Fibroblast of the aortic adventitia (primary cell): ENCODE measurements around the gene FNDC3A. TPM values are rescaled to one million over a fixed set of nuclear protein-coding genes. Genes with fewer than 3 reads are reported as not detected.

ENCODE experiments used
- DNase-seq: peaks from one replicate; pipeline ENCODE4 v3.0.0-alpha.2; 2010; ENCODE audit warnings: low read depth
- H3K4me3 ChIP-seq: 2 replicates; pipeline ENCODE4 v1.5.1; 2011; ENCODE audit warnings: low read depth, mild to moderate bottlenecking, control low read depth, low read length, moderate library complexity
- total RNA-seq: library from RNA; depleted of rRNA; stranded (reverse); fragments of >200 nt; gene quantifications from 2 replicates; pipeline ENCODE4 v1.2.3, GENCODE V29; 2012; ENCODE audit warnings: low replicate concordance
- TF ChIP-seq, protein P1 (sequence below): IDR thresholded peaks from 2 replicates; pipeline ENCODE4 v1.5.1; 2011; ENCODE audit warnings: mild to moderate bottlenecking, low read length, control low read depth, inconsistent platforms; ENCODE audit not compliant: insufficient read depth

Gene FNDC3A
- total RNA-seq, 1 donor, result 71.6 TPM

DNA sequence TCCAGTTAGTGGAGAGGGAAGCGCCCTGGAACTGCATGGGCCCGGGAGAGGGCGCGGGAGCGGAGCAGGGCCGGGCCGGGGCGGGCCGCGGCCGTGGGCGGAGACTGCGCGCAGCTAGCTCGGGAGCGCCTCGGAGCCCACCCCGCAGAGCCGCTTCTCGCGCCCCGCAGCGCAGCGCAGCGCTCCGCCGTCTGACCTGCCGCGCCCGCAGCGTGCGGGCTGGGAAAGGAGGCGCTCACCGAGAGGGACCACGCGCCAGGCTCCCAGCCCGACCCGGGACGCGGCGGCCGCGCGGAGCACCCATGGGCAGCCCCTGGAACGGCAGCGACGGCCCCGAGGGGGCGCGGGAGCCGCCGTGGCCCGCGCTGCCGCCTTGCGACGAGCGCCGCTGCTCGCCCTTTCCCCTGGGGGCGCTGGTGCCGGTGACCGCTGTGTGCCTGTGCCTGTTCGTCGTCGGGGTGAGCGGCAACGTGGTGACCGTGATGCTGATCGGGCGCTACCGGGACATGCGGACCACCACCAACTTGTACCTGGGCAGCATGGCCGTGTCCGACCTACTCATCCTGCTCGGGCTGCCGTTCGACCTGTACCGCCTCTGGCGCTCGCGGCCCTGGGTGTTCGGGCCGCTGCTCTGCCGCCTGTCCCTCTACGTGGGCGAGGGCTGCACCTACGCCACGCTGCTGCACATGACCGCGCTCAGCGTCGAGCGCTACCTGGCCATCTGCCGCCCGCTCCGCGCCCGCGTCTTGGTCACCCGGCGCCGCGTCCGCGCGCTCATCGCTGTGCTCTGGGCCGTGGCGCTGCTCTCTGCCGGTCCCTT is 244.5 kb downstream of the FNDC3A start, which contains the start of gene MLNR:
TSS of gene MLNR (plus strand) at position 303 of the 820 bp plus-strand sequence. CDS start at position 303, 0 bp downstream.
- no peak for DNase-seq
- TF ChIP-seq, protein P1, sequence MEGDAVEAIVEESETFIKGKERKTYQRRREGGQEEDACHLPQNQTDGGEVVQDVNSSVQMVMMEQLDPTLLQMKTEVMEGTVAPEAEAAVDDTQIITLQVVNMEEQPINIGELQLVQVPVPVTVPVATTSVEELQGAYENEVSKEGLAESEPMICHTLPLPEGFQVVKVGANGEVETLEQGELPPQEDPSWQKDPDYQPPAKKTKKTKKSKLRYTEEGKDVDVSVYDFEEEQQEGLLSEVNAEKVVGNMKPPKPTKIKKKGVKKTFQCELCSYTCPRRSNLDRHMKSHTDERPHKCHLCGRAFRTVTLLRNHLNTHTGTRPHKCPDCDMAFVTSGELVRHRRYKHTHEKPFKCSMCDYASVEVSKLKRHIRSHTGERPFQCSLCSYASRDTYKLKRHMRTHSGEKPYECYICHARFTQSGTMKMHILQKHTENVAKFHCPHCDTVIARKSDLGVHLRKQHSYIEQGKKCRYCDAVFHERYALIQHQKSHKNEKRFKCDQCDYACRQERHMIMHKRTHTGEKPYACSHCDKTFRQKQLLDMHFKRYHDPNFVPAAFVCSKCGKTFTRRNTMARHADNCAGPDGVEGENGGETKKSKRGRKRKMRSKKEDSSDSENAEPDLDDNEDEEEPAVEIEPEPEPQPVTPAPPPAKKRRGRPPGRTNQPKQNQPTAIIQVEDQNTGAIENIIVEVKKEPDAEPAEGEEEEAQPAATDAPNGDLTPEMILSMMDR, result no peak
- H3K4me3 ChIP-seq, result peak within 1 kb of the TSS; percentile 17

DNA sequence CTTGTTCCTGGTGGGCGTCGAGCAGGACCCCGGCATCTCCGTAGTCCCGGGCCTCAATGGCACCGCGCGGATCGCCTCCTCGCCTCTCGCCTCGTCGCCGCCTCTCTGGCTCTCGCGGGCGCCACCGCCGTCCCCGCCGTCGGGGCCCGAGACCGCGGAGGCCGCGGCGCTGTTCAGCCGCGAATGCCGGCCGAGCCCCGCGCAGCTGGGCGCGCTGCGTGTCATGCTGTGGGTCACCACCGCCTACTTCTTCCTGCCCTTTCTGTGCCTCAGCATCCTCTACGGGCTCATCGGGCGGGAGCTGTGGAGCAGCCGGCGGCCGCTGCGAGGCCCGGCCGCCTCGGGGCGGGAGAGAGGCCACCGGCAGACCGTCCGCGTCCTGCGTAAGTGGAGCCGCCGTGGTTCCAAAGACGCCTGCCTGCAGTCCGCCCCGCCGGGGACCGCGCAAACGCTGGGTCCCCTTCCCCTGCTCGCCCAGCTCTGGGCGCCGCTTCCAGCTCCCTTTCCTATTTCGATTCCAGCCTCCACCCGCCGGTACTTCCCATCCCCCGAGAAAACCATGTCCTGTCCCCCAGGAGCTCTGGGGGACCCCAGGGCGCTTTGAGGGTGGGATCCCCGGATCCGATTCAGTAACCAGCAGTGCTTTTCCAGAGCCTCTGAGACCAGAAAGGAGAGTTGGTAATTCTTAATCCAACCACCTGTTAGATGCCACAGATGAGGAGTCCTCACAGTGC is 245.3 kb downstream of the FNDC3A start:
- DNase-seq, result no peak
- H3K4me3 ChIP-seq, result no peak overlapping the region
- TF ChIP-seq, protein P1, result no peak

DNA sequence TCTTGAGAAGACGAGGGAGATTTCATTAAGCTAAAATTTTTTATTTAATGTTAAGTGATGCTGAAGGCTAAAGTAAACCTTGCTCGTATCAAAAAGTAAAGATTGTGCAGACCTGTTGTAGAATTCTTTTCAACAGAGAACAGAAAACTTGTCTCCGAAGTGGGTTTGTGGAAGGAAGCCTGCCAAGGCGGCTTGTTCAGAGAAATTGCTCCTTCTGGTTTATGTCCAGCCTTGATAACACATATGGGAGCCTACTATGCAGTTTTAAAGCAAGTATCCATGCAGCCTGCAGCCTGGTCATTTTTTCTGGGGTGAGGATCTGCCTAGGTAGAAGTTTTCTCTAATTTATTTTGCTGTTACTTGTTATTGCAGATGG is 245.9 kb downstream of the FNDC3A start:
- no peak for DNase-seq
- TF ChIP-seq, protein P1, result no peak
- no peak overlapping the region for H3K4me3 ChIP-seq

DNA sequence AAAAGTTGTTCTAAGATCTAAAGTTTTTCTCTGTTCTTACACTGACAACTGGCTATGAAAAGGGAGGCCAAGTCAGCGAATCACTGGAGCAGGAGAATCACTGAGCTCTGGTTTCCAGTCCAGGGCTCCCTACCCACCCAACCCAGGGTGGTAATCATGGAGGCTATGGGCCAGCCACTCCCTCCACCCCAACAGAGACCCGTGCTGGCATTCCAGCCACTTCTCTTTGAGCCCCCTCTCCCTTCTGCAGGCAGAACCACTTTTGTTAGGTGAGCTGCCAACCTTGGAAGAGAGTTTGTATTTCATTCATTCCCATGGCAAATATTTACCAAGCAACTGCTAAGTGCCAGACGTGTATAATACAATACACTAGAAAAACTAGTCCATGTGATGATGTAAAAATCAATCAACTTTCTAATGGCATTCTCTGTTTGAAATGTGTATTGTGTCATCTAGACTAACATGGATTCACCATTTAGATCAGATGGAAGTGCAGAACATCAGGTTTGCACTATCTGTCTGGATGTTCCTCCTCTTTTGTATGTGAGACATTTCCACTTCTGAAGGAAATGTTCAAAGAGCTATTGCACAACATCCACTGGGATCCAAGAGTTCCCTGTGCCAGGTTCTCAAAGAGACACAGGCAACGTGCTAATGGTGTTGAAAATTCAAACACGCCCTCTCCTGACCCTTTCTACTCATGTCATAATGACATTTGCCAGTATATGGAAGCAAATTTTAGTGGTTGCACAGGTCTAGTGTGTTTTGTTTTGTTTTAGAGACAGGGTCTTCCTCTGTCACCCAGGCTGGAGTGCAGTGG is 249.7 kb downstream of the FNDC3A start:
- DNase-seq, result peak; percentile 43
- TF ChIP-seq, protein P1, result no peak
- no peak overlapping the region for H3K4me3 ChIP-seq

DNA sequence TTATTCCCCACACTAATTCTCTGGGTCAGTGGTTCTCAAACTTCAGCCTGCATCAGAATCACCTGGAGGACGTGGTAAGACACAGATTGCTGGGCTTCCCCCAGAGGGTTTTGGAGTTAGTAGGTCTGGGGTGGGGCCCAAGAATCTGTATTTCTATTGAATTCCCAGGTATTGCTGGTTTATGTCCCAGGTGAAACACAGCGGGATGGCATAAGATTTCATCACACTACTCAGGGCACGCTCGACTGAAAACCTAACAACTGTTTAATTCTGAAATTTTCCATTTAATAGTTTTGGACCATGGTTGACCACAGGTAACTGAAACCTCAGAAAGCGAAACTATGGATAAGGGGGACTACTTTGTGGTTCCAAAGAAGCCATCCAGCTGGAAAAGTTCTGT is 250.9 kb downstream of the FNDC3A start:
- no peak for DNase-seq
- no peak overlapping the region for H3K4me3 ChIP-seq
- TF ChIP-seq, protein P1, result no peak

DNA sequence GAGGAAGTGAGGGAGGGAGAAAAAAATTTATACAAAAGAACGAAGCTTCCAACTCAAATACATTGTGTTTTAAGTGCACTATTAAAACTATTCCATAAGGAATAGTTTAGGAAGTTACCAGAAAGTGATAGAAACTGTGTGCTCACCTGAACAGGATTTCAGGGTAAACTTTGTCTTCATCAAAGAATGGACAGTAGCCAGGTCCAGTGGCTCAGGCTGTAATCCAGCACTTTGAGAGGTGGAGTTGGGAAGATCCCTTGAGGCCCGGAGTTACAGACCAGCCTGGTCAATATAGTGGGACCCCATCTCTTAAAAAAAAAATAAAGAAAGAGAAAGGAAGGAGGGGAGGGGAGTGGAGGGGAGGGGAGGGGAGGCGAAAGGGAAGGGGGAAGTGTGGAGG is 259.0 kb downstream of the FNDC3A start:
- no peak overlapping the region for H3K4me3 ChIP-seq
- DNase-seq, result no peak
- TF ChIP-seq, protein P1, result no peak
